Smooth muscle cell (in vitro differentiated cells): ENCODE measurements around the gene METTL2B. TPM values are rescaled to one million over a fixed set of nuclear protein-coding genes. Genes with fewer than 3 reads are reported as not detected.
"Not testable (repeated sequence)": the region's sequence is repeated elsewhere in the genome, so short reads cannot be mapped to it uniquely, and the experiment has no call there.

Experiments
- DNase-seq: peaks from one replicate; lab custom pipeline; 2025; ENCODE audit not compliant: unreplicated experiment; lab: John Stamatoyannopoulos, UW
- H2AFZ ChIP-seq: fragments of 200-600 bp; sonication (generic); 2 replicates; pipeline ENCODE4 v1.6.0; 2016; ENCODE audit warnings: antibody characterized with exemption, low read depth, mild to moderate bottlenecking
- H3F3A ChIP-seq: fragments of 200-600 bp; sonication (generic); 2 replicates; pipeline ENCODE4 v1.6.0; 2017; ENCODE audit warnings: antibody characterized with exemption, low read depth
- H3K27ac ChIP-seq: fragments of 200-600 bp; sonication (generic); 2 replicates; pipeline ENCODE4 v1.5.1; 2016; ENCODE audit warnings: low read depth, mild to moderate bottlenecking
- H3K27me3 ChIP-seq: fragments of 200-600 bp; sonication (generic); 2 replicates; pipeline ENCODE4 v1.6.1; 2016; ENCODE audit warnings: low read depth, mild to moderate bottlenecking
- H3K36me3 ChIP-seq: fragments of 200-600 bp; sonication (generic); 2 replicates; pipeline ENCODE4 v1.5.1; 2016; ENCODE audit warnings: low read depth
- H3K4me1 ChIP-seq: fragments of 200-600 bp; sonication (generic); 2 replicates; pipeline ENCODE4 v1.5.1; 2016; ENCODE audit warnings: low read depth
- H3K4me2 ChIP-seq: fragments of 200-600 bp; sonication (generic); 2 replicates; pipeline ENCODE4 v1.6.0; 2016; ENCODE audit warnings: mild to moderate bottlenecking
- H3K4me3 ChIP-seq: fragments of 200-600 bp; sonication (generic); 2 replicates; pipeline ENCODE4 v1.5.1; 2016; ENCODE audit warnings: mild to moderate bottlenecking
- H3K79me2 ChIP-seq: fragments of 200-600 bp; sonication (generic); 2 replicates; pipeline ENCODE4 v1.6.0; 2016; ENCODE audit warnings: low read depth, mild to moderate bottlenecking
- H3K9ac ChIP-seq: fragments of 200-600 bp; sonication (generic); 2 replicates; pipeline ENCODE4 v1.6.0; 2016; ENCODE audit warnings: low read depth
- H3K9me3 ChIP-seq: fragments of 200-600 bp; sonication (generic); replicated peaks from 2 replicates; pipeline ENCODE4 v1.5.1; 2016; ENCODE audit warnings: low read depth
- H4K20me1 ChIP-seq: fragments of 200-600 bp; sonication (generic); 2 replicates; pipeline ENCODE4 v1.6.0; 2016; ENCODE audit warnings: low read depth
- WGBS: methylation state at CpG from one replicate; pipeline ENCODE4 v1.1.7; 2016; ENCODE audit warnings: low lambda C conversion rate; 5-methylcytosine and 5-hydroxymethylcytosine counted together
- polyA plus RNA-seq: library from polyadenylated mRNA; unstranded; fragments of >200 nt; fragmentation: Nextera tagmentation; extraction: Ambion mirVana; gene quantifications from 2 replicates; pipeline ENCODE4 v1.2.1, GENCODE V29; 2016
- total RNA-seq: library from RNA; depleted of rRNA; stranded (reverse); fragments of >200 nt; gene quantifications from 2 replicates; pipeline ENCODE4 v1.2.3, GENCODE V29; 2014
- TF ChIP-seq, protein P1 (sequence below): fragments of 200-600 bp; sonication (generic); IDR thresholded peaks from 2 replicates; pipeline ENCODE4 v1.5.1; 2017; ENCODE audit warnings: borderline replicate concordance, mild to moderate bottlenecking, antibody characterized with exemption; ENCODE audit not compliant: insufficient read depth, poor library complexity, severe bottlenecking

Gene METTL2B
- total and polyA plus RNA-seq, 2 experiments from 2014 or later = 11.9 to 25.7 TPM

DNA sequence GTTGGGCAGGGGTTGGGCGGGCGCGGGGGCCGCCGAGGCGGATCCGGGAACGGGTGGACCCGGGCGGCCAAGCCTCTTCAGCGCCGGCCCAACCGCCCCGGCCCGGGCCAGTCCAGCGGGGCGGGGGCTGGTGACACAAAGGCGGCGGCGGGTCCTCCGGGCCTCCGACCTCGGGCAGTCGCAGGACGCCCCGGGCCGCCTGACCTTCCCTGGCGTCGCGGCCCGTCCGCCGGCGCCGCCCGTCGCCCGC is 54.2 kb downstream of the METTL2B start:
- Histone ChIP-seq H3K9ac (peak overlapping the region; percentile 100), H3K27ac (peak overlapping the region; percentile 93), H3K9me3 (no peaks in the 10 kb centered on the region), H3K4me3 (peak overlapping the region; percentile 95), H3K4me1 (peaks cover 7% of the 10 kb centered on the region), H4K20me1 (peaks cover 22% of the 10 kb centered on the region), H3F3A (no peaks in the 10 kb centered on the region), H3K4me2 (peak overlapping the region; percentile 89), H3K27me3 (no peaks in the 10 kb centered on the region), H2AFZ (no peak overlapping the region), H3K36me3 (no peaks in the 10 kb centered on the region), H3K79me2 (peaks cover 38% of the 10 kb centered on the region)
- 0% methylated on average over 17 of the region's 38 CpGs for WGBS
- TF ChIP-seq, protein P1, sequence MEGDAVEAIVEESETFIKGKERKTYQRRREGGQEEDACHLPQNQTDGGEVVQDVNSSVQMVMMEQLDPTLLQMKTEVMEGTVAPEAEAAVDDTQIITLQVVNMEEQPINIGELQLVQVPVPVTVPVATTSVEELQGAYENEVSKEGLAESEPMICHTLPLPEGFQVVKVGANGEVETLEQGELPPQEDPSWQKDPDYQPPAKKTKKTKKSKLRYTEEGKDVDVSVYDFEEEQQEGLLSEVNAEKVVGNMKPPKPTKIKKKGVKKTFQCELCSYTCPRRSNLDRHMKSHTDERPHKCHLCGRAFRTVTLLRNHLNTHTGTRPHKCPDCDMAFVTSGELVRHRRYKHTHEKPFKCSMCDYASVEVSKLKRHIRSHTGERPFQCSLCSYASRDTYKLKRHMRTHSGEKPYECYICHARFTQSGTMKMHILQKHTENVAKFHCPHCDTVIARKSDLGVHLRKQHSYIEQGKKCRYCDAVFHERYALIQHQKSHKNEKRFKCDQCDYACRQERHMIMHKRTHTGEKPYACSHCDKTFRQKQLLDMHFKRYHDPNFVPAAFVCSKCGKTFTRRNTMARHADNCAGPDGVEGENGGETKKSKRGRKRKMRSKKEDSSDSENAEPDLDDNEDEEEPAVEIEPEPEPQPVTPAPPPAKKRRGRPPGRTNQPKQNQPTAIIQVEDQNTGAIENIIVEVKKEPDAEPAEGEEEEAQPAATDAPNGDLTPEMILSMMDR = no peak
- no peak for DNase-seq

DNA sequence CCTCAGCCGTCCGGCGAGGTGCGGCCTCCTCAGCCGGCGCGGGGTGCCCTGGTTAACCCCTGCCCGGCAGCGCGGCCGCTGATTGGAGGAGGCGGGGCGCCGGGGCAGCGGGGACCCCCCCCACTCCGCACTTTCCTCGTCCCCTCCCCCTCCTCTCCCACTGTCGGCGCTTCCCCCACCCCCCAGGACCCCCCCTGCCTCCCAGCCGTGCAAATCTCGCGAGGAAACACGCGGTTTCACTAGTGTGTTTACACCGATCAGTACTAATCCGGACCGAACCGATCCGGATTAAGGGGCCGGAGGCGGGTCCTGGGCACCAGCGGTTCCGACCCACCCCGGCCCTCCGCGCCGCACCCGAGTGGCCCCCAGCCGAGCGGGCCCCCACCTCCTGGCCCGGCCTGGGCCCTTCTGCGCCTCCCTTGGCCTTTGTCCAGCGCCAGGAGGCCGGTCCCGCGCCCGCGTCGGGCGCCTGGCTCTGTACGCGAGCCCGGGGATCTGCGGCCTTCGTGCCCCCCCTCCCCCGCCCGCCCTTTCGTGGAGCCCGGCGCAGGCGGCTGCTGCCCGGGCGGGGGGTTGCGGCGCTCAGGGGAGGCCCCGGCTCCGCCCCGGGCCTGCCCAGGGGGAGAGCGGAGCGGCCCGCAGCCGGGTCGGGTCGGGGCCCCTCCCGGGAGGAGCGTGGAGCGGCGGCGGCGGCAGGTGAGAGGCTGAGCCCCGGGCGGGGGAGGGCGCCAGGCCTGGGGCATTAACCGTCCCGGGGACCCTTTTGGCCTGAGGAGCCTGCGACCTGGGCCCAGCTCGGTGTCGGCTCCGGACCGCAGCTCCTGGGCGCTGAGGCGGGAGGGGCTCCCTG is 54.8 kb downstream of the METTL2B start:
- peaks cover 44% of the 10 kb centered on the region for H3K79me2 ChIP-seq
- peak overlapping the region; percentile 95 for H3K4me3 ChIP-seq
- not testable (repeated sequence) for H3K27me3 ChIP-seq, H3K9me3 ChIP-seq, H3K36me3 ChIP-seq, H3K4me1 ChIP-seq, H3F3A ChIP-seq
- 1% methylated on average over 41 of the region's 92 CpGs for WGBS
- peak; percentile 76 for DNase-seq
- peak overlapping the region; percentile 100 for H3K9ac ChIP-seq
- peaks cover 26% of the 10 kb centered on the region for H4K20me1 ChIP-seq
- H3K27ac ChIP-seq = peak overlapping the region; percentile 93
- H3K4me2 ChIP-seq = peak overlapping the region; percentile 89
- peak overlapping the region; percentile 75 for H2AFZ ChIP-seq

DNA sequence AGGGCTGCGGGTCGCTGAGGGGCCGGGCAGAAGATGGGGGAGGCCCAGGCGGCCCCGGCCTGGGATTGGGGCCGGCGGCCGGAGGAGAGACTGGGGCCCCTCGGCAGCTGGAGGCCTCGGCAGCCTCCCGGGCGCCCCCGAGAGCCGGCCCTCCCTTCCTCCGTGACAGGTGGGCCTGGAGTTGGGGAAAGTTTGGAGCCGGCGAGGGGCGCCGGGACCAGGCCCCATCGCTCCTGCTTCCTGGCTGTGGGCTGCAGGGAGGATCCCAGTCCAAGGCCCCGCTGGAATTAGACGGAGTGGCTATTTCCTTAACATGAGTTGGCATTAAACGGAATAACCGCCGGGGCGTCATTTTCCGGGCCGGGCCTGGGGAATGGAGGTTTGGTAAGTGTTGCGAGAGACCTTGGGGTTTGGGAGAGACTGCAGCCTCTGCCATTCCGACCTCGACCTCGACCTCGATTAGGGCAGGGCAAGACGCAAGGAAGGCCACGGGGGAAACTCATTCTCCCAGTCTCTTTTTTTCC is 55.5 kb downstream of the METTL2B start:
- not testable (repeated sequence) for H3K27me3 ChIP-seq, H2AFZ ChIP-seq, DNase-seq, H3K36me3 ChIP-seq, H3K9me3 ChIP-seq, H3K4me1 ChIP-seq, H3F3A ChIP-seq
- Histone ChIP-seq H3K4me3 (peak overlapping the region; percentile 95), H3K79me2 (peaks cover 50% of the 10 kb centered on the region), H4K20me1 (peaks cover 33% of the 10 kb centered on the region), H3K27ac (peak overlapping the region; percentile 93), H3K4me2 (peak overlapping the region; percentile 89), H3K9ac (peak overlapping the region; percentile 100)
- under 1% methylated on average over 19 of the region's 35 CpGs for WGBS

DNA sequence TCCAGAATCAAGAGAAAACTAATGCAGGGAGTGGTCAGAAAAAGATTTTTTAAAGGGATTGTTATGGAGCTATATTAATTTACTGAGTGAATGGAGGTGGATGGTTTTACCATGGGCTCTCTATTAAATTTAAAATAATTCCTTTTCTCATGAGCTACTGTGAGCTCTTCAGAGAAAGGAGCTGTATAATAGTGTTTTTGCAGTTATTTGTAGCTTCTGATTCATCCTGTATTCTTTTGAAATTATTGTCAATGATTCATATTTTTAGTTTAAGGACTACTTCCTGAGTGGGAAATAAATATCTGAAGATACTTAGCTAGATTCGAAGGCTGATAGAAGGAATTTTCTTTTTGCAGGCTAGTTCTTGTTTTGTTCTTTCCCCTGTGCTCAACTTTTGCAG is 56.4 kb downstream of the METTL2B start:
- not testable (repeated sequence) for H3F3A ChIP-seq, H3K36me3 ChIP-seq, H2AFZ ChIP-seq, H3K4me1 ChIP-seq, DNase-seq, H3K27me3 ChIP-seq, H3K9me3 ChIP-seq
- 86% methylated on average over 1 of the region's 1 CpG for WGBS
- Histone ChIP-seq H3K79me2 (peaks cover 57% of the 10 kb centered on the region), H3K4me2 (peak overlapping the region; percentile 89), H3K4me3 (peak overlapping the region; percentile 95), H3K27ac (peak overlapping the region; percentile 93), H4K20me1 (peaks cover 38% of the 10 kb centered on the region), H3K9ac (peak overlapping the region; percentile 57)

DNA sequence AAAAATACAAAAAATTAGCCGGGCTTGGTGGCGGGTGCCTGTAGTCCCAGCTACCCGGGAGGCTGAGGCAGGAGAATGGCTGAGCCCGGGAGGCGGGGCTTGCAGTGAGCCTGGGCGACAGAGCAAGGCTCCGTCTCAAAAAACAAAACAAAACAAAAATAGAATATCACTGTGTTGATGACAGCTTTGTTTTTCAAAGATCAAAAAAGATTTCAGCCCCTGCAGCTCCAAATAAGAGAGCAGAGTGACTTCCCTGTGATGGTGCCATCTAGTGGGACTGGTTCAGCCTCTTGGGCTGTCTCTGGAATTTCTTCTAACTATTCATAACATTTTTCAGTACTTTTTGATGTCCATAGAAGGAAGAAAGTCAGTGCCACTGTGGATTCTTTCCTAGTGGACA is 60.9 kb downstream of the METTL2B start:
- WGBS = 60% methylated on average over 7 of the region's 7 CpGs
- H3K27ac ChIP-seq, H3K9me3 ChIP-seq, H3K4me1 ChIP-seq, H3F3A ChIP-seq, H3K27me3 ChIP-seq, H3K9ac ChIP-seq, H3K36me3 ChIP-seq, H3K4me3 ChIP-seq, H3K4me2 ChIP-seq, H2AFZ ChIP-seq, DNase-seq: not testable (repeated sequence)
- Histone ChIP-seq H4K20me1 (peaks cover 72% of the 10 kb centered on the region), H3K79me2 (peaks cover 94% of the 10 kb centered on the region)
- TF ChIP-seq, protein P1 = peak; percentile 32

DNA sequence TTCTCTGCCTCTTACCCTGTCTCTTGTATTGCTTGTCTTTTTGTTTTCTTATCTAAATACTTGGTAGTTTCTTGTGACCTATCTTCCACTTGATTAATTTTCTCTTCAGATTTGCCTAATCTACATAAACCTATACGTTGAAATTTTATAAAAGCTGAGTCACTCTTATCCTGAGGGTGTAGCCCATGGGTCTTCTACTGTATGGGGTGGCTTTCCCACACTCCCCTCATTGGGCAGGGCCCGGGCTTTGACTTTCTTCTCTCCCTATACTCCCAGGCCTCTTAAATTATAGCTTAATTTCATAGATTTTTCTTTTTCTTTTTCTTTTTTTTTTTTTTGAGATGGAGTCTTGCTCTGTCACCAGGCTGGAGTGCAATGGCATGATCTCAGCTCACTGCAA is 66.0 kb downstream of the METTL2B start:
- Histone ChIP-seq H4K20me1 (peaks cover 78% of the 10 kb centered on the region), H3K79me2 (peaks cover 88% of the 10 kb centered on the region)
- not testable (repeated sequence) for H3K36me3 ChIP-seq, H3K27ac ChIP-seq, H3K9ac ChIP-seq, H3K9me3 ChIP-seq, H2AFZ ChIP-seq, H3F3A ChIP-seq, H3K4me2 ChIP-seq, H3K4me1 ChIP-seq, H3K4me3 ChIP-seq, DNase-seq, H3K27me3 ChIP-seq
- 93% methylated on average over 2 of the region's 2 CpGs for WGBS

DNA sequence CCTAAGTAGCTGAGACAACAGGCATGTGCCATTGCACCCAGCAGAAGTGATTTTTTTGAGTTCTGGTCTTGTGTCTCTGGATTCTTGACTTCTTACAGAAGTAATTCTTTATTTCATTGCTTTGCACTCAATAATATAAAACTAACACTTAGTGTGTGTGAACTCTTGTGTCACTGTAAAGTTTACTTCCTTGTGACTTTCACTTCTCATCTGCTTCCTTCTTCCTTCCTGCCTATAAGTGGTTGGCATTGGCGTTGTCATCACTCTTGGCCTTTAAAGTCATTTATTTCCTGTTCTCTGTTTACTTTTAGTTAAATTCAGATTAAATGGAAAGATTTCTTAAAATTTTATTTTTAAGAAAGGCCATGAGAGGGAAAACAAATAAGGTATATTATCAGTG is 66.8 kb downstream of the METTL2B start:
- not testable (repeated sequence) for H3K27ac ChIP-seq, H2AFZ ChIP-seq, H3K9ac ChIP-seq, H3K4me2 ChIP-seq, H3K4me3 ChIP-seq, H3K9me3 ChIP-seq, H3K4me1 ChIP-seq, DNase-seq, H3K27me3 ChIP-seq, H3F3A ChIP-seq, H3K36me3 ChIP-seq
- Histone ChIP-seq H4K20me1 (peaks cover 80% of the 10 kb centered on the region), H3K79me2 (peaks cover 88% of the 10 kb centered on the region)
- WGBS = 91% methylated on average over 1 of the region's 1 CpG
